ENCODE results near the gene GRID1. TPM values are rescaled to one million over a fixed set of nuclear protein-coding genes. Genes with fewer than 3 reads are reported as not detected.
A peak's percentile ranks its signal among the peaks of the same experiment; 100 is the strongest.

Gene GRID1
- total and polyA plus RNA-seq, 9 of the 15 experiments (the other 6 are each of a cell fraction or from before 2014, with no cell fraction given) = 0.01 to 7.2 (median 1.2) TPM

DNA sequence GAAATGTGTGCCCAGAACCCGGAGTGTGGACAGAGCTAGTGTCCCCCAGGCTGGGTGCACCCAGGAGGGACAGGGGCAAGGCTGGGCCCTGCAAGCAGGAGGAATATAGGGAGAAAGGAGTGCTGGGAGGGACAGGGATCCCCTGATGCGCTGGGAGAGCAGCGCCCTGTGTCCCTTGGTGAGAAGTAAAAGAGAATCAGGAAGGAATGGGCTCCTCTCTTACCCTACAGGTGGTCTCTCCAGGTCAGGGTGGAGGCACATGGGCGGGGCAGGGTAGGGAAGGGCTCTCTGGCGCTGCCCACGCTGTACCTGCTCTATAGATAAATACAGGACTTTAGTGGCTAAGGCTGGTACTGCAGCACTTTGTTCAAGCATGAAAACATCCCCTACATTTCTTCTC lies 753.8 kb downstream of the GRID1 start:
- H3K4me2 ChIP-seq (ENCODE audit: insufficient read depth, low read length) = no peak overlapping the region
- peak in 1 of 4 experiments; percentile 32 for DNase-seq (ENCODE audit: extremely low read depth in 1 of 4, low spot score in 3 of 4)
- H3K9me1 ChIP-seq (ENCODE audit: control insufficient read depth, insufficient read depth, low read length) = no peaks in the 10 kb centered on the region
- intact Hi-C loops (cut with micrococcal nuclease) (no loop called here), in situ Hi-C loops (cut with MboI) (no loop called here)
- no peaks in the 10 kb centered on the region for H3K4me1 ChIP-seq (replicated peaks in 1 of 2; ENCODE audit: control insufficient read depth in 2 of 2, insufficient read depth in 2 of 2, low read length in 2 of 2)
- H3K27ac ChIP-seq (ENCODE audit: extremely low read depth, low read depth, low read length) = no peak overlapping the region
- no peak overlapping the region for H3K4me3 ChIP-seq
- no TSS peak for BruUV-seq (replicated peaks)
- no peaks in the 10 kb centered on the region for H3K9me3 ChIP-seq (replicated peaks; ENCODE audit: control insufficient read depth, insufficient read depth, low read depth, low read length)
- H2AFZ ChIP-seq (ENCODE audit: low read depth, low read length) = no peak overlapping the region
- no peaks in the 10 kb centered on the region for H3K27me3 ChIP-seq (ENCODE audit: control insufficient read depth in 2 of 2, insufficient read depth in 2 of 2, low read length in 2 of 2)
- TF ChIP-seq PHB2 (IDR thresholded peaks at IDR 0.05; ENCODE audit: low read depth) = no peak
- TF ChIP-seq, protein P1, sequence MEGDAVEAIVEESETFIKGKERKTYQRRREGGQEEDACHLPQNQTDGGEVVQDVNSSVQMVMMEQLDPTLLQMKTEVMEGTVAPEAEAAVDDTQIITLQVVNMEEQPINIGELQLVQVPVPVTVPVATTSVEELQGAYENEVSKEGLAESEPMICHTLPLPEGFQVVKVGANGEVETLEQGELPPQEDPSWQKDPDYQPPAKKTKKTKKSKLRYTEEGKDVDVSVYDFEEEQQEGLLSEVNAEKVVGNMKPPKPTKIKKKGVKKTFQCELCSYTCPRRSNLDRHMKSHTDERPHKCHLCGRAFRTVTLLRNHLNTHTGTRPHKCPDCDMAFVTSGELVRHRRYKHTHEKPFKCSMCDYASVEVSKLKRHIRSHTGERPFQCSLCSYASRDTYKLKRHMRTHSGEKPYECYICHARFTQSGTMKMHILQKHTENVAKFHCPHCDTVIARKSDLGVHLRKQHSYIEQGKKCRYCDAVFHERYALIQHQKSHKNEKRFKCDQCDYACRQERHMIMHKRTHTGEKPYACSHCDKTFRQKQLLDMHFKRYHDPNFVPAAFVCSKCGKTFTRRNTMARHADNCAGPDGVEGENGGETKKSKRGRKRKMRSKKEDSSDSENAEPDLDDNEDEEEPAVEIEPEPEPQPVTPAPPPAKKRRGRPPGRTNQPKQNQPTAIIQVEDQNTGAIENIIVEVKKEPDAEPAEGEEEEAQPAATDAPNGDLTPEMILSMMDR (IDR thresholded peaks at IDR 0.05 in 2 of 3, conservative IDR thresholded peaks at IDR 0.05 in 1 of 3; ENCODE audit: insufficient read depth in 2 of 3, low read depth in 1 of 3, low read length in 3 of 3) = peak; percentile 10 to 30 (median 20); a peak in 2 of 6 replicates
- WGBS (ENCODE audit: insufficient coverage, low coverage, missing lambda C conversion rate) = 14% methylated on average over 6 of the region's 6 CpGs
- ChIA-PET POLR2A (interaction anchor here (0.6 kb wide), 1 partner anchor 976 kb away, joined by 5 read pairs; no protein-coding TSS in a partner anchor), CTCF (ENCODE audit: low intra/inter-chr PET ratio) (no interaction called here)
- ATAC-seq = peak; percentile 82
- no peaks in the 10 kb centered on the region for H3K36me3 ChIP-seq (ENCODE audit: control insufficient read depth, insufficient read depth, low read length)
- no peak overlapping the region for H3K9ac ChIP-seq (ENCODE audit: insufficient read depth in 1 of 2, low read depth in 2 of 2, low read length in 2 of 2)
- no peaks in the 10 kb centered on the region for H3K79me2 ChIP-seq (ENCODE audit: control insufficient read depth, insufficient read depth, low read length)
- FAIRE-seq = no peak
- no peaks in the 10 kb centered on the region for H4K20me1 ChIP-seq (replicated peaks; ENCODE audit: control insufficient read depth, insufficient read depth, low read length)

DNA sequence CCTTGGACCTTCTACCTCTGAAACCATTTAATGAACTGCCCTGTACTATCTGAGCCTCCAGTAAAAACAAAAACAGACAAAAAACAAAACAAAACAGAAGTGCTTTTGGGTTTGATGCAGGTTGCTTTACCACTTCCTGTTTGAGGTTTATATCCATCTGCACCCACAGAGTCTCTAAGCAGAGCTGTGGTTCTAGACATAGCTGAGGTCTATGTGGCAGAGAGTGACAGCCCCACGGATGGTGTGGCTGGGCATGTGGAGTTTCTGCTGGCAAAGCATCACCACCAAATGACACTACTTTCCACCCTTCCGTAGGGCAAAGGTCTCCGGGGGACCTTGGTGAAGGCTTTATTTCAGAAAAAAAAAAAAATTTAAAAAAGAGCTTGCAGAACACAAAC lies 754.2 kb downstream of the GRID1 start:
- 35% methylated on average over 3 of the region's 3 CpGs for WGBS (ENCODE audit: insufficient coverage, low coverage, missing lambda C conversion rate)
- ATAC-seq = no peak
- H3K4me1 ChIP-seq (replicated peaks in 1 of 2; ENCODE audit: control insufficient read depth in 2 of 2, insufficient read depth in 2 of 2, low read length in 2 of 2) = no peaks in the 10 kb centered on the region
- H3K4me2 ChIP-seq (ENCODE audit: insufficient read depth, low read length) = no peak overlapping the region
- H3K4me3 ChIP-seq = no peak overlapping the region
- no peaks in the 10 kb centered on the region for H3K9me3 ChIP-seq (replicated peaks; ENCODE audit: control insufficient read depth, insufficient read depth, low read depth, low read length)
- H3K9me1 ChIP-seq (ENCODE audit: control insufficient read depth, insufficient read depth, low read length) = no peaks in the 10 kb centered on the region
- BruUV-seq (replicated peaks) = no TSS peak
- DNase-seq (ENCODE audit: extremely low read depth in 1 of 4, low spot score in 3 of 4) = no peak
- no peaks in the 10 kb centered on the region for H3K36me3 ChIP-seq (ENCODE audit: control insufficient read depth, insufficient read depth, low read length)
- TF ChIP-seq, protein P2, sequence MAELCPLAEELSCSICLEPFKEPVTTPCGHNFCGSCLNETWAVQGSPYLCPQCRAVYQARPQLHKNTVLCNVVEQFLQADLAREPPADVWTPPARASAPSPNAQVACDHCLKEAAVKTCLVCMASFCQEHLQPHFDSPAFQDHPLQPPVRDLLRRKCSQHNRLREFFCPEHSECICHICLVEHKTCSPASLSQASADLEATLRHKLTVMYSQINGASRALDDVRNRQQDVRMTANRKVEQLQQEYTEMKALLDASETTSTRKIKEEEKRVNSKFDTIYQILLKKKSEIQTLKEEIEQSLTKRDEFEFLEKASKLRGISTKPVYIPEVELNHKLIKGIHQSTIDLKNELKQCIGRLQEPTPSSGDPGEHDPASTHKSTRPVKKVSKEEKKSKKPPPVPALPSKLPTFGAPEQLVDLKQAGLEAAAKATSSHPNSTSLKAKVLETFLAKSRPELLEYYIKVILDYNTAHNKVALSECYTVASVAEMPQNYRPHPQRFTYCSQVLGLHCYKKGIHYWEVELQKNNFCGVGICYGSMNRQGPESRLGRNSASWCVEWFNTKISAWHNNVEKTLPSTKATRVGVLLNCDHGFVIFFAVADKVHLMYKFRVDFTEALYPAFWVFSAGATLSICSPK (IDR thresholded peaks at IDR 0.05; ENCODE audit: borderline replicate concordance) = no peak
- 0 out of 2 replicates have a peak, but pooled peaks have one; percentile 16 for TF ChIP-seq SPI1 (IDR thresholded peaks at IDR 0.05; ENCODE audit: borderline replicate concordance, low read depth, low read length)
- in situ Hi-C loops (cut with MboI) (no loop called here), intact Hi-C loops (cut with micrococcal nuclease) (no loop called here)
- H4K20me1 ChIP-seq (replicated peaks; ENCODE audit: control insufficient read depth, insufficient read depth, low read length) = no peaks in the 10 kb centered on the region
- ChIA-PET CTCF (ENCODE audit: low intra/inter-chr PET ratio) (no interaction called here), POLR2A (interaction anchor here (0.6 kb wide), 1 partner anchor 976 kb away, joined by 5 read pairs; no protein-coding TSS in a partner anchor)
- H3K79me2 ChIP-seq (ENCODE audit: control insufficient read depth, insufficient read depth, low read length) = no peaks in the 10 kb centered on the region
- H3K27me3 ChIP-seq (ENCODE audit: control insufficient read depth in 2 of 2, insufficient read depth in 2 of 2, low read length in 2 of 2) = no peaks in the 10 kb centered on the region
- H3K9ac ChIP-seq (ENCODE audit: insufficient read depth in 1 of 2, low read depth in 2 of 2, low read length in 2 of 2) = no peak overlapping the region
- no peak for FAIRE-seq
- H2AFZ ChIP-seq (ENCODE audit: low read depth, low read length) = no peak overlapping the region
- H3K27ac ChIP-seq (ENCODE audit: extremely low read depth, low read depth, low read length) = no peak overlapping the region
